CD14-positive monocyte (primary cell): ENCODE results near the gene CREB5. TPM values are rescaled to one million over a fixed set of nuclear protein-coding genes. Genes with fewer than 3 reads are reported as not detected.

Experiments
- DNase-seq, 3 donors: peaks; one replicate each; pipeline ENCODE4 v3.0.0-alpha.2; 2011 to 2022
- H2AFZ ChIP-seq: 2 replicates; pipeline ENCODE4 v1.6.0; 2012; ENCODE audit warnings: mild to moderate bottlenecking, low read depth, low read length, inconsistent platforms; ENCODE audit not compliant: insufficient read depth, poor library complexity, severe bottlenecking
- H3K27ac ChIP-seq, 2 donors: 1 replicate in 1 of 2; 2 replicates in 1 of 2; pipeline ENCODE4 v1.5.1; 2012 to 2013; ENCODE audit warnings: low read length in 2 of 2, control low read depth in 1 of 2, inconsistent platforms in 1 of 2, low read depth in 1 of 2, mild to moderate bottlenecking in 1 of 2
- H3K27me3 ChIP-seq, 2 donors: one replicate each; pipeline versions ENCODE4 v1.6.0 to v1.6.1; 2011 to 2013; ENCODE audit warnings: low read length in 2 of 2; ENCODE audit not compliant: control insufficient read depth in 2 of 2, insufficient read depth in 2 of 2
- H3K36me3 ChIP-seq, 2 donors: replicated peaks in 1 of 2; 1 replicate in 1 of 2; 2 replicates in 1 of 2; pipeline versions ENCODE4 v1.5.1 to v1.6.1; 2012 to 2013; ENCODE audit warnings: low read length in 2 of 2, control low read depth in 1 of 2, inconsistent platforms in 1 of 2, mild to moderate bottlenecking in 1 of 2; ENCODE audit not compliant: insufficient read depth in 2 of 2, control insufficient read depth in 1 of 2
- H3K4me1 ChIP-seq, 2 donors: 1 replicate in 1 of 2; 2 replicates in 1 of 2; pipeline versions ENCODE4 v1.5.1 to v1.6.1; 2012 to 2013; ENCODE audit warnings: low read length in 2 of 2, control low read depth in 1 of 2, inconsistent platforms in 1 of 2, mild to moderate bottlenecking in 1 of 2, moderate library complexity in 1 of 2; ENCODE audit not compliant: insufficient read depth in 2 of 2, control insufficient read depth in 1 of 2
- H3K4me2 ChIP-seq: replicated peaks from 2 replicates; pipeline ENCODE3; 2012; ENCODE audit warnings: low read length, moderate library complexity, mild to moderate bottlenecking; ENCODE audit not compliant: poor library complexity, severe bottlenecking; ENCODE audit errors: extremely low read depth
- H3K4me3 ChIP-seq, 3 experiments: fragments of 200-600 bp in 1 of 3; sonication (generic) in 1 of 3; replicated peaks in 1 of 3; 1 replicate in 2 of 3; 2 replicates in 1 of 3; pipeline ENCODE4 v1.5.1; 2011 to 2013; ENCODE audit warnings: low read length in 3 of 3, mild to moderate bottlenecking in 3 of 3, control low read depth in 2 of 3, low read depth in 2 of 3, inconsistent platforms in 1 of 3, moderate library complexity in 1 of 3
- H3K79me2 ChIP-seq: 2 replicates; pipeline ENCODE4 v1.6.0; 2012; ENCODE audit warnings: mild to moderate bottlenecking, control low read depth, inconsistent platforms, low read length, moderate library complexity; ENCODE audit not compliant: insufficient read depth
- H3K9ac ChIP-seq: 2 replicates; pipeline ENCODE4 v1.6.0; 2017; ENCODE audit warnings: low read length, mild to moderate bottlenecking; ENCODE audit not compliant: insufficient read depth, poor library complexity, severe bottlenecking
- H3K9me3 ChIP-seq, 2 donors: replicated peaks in 1 of 2; 1 replicate in 1 of 2; 2 replicates in 1 of 2; pipeline versions ENCODE4 v1.5.1 to v1.6.1; 2012 to 2013; ENCODE audit warnings: low read length in 2 of 2, control low read depth in 1 of 2; ENCODE audit not compliant: control insufficient read depth in 1 of 2, insufficient read depth in 1 of 2
- H4K20me1 ChIP-seq: 2 replicates; pipeline ENCODE4 v1.6.0; 2012; ENCODE audit warnings: mild to moderate bottlenecking, low read length, control low read depth, moderate library complexity; ENCODE audit not compliant: insufficient read depth
- H3K27ac Mint-ChIP-seq, 7 donors: one replicate each; pipeline ENCODE4 v1.8.0; 2020; ENCODE audit warnings: mild to moderate bottlenecking in 7 of 7, mixed read lengths in 7 of 7, moderate library complexity in 6 of 7, inconsistent platforms in 2 of 7
- H3K27me3 Mint-ChIP-seq, 3 donors: one replicate each; pipeline ENCODE4 v1.8.0; 2021 to 2022; ENCODE audit warnings: low read depth in 3 of 3, mild to moderate bottlenecking in 3 of 3, mixed read lengths in 3 of 3, moderate library complexity in 3 of 3, inconsistent platforms in 1 of 3
- H3K36me3 Mint-ChIP-seq, 2 donors: one replicate each; pipeline ENCODE4 v1.8.0; 2020; ENCODE audit warnings: mixed read lengths in 2 of 2, inconsistent platforms in 1 of 2, mild to moderate bottlenecking in 1 of 2
- H3K4me1 Mint-ChIP-seq: one replicate; pipeline ENCODE4 v1.8.0; 2020; ENCODE audit warnings: mild to moderate bottlenecking, mixed read lengths
- H3K4me3 Mint-ChIP-seq, 2 donors: one replicate each; pipeline ENCODE4 v1.8.0; 2020; ENCODE audit warnings: mild to moderate bottlenecking in 2 of 2, mixed read lengths in 2 of 2, moderate library complexity in 1 of 2
- H3K9me3 Mint-ChIP-seq, 7 donors: one replicate each; pipeline ENCODE4 v1.8.0; 2020 to 2022; ENCODE audit warnings: mixed read lengths in 7 of 7, mild to moderate bottlenecking in 6 of 7, moderate library complexity in 6 of 7, inconsistent platforms in 2 of 7
- CTCF ChIP-seq: fragments of 200-600 bp; IDR thresholded peaks from one replicate; pipeline ENCODE4 v1.8.0; 2022; ENCODE audit warnings: antibody characterized with exemption, mild to moderate bottlenecking
- WGBS: methylation state at CpG from one replicate; pipeline ENCODE4 v1.1.5; 2013; ENCODE audit warnings: missing lambda C conversion rate; ENCODE audit not compliant: insufficient coverage; 5-methylcytosine and 5-hydroxymethylcytosine counted together
- intact Hi-C, 2 donors: fragments of 100-400 bp; cut with micrococcal nuclease; formaldehyde crosslinking; loops; one replicate each; pipeline versions ENCODE4 v1.15.0 to v1.15.1; 2023
- polyA plus RNA-seq, 3 donors: library from polyadenylated mRNA; depleted of rRNA in 1 of 3; unstranded in 2 of 3; stranded (reverse) in 1 of 3; fragments of 300-500 nt in 2 of 3; fragments of >200 nt in 1 of 3; fragmentation: Illumina TruSeq in 2 of 3; gene quantifications; 1 replicate in 2 of 3; 2 replicates in 1 of 3; pipeline ENCODE4 v1.2.3, GENCODE V29; 2012 to 2021

CREB5 gene
- polyA plus RNA-seq, 3 donors, result 25.1 to 72.3 (median 44.2) TPM

GRCh38 chr7:28718055-28718481 is 305.8 kb downstream of the CREB5 start:
- H3K4me1 Mint-ChIP-seq, result no peaks in the 10 kb centered on the region
- DNase-seq, result no peak
- Histone ChIP-seq H3K4me2 (no peak overlapping the region), H3K27ac (no peak overlapping the region), H4K20me1 (peaks cover 100% of the 10 kb centered on the region), H3K9me3 (no peaks in the 10 kb centered on the region), H3K4me1 (no peaks in the 10 kb centered on the region), H3K79me2 (no peaks in the 10 kb centered on the region), H3K27me3 (no peaks in the 10 kb centered on the region), H3K4me3 (no peak overlapping the region), H3K9ac (no peak overlapping the region), H2AFZ (no peak overlapping the region), H3K36me3 (peaks cover 37 to 73% of the 10 kb centered on the region in 2 donors)
- TF ChIP-seq CTCF, result no peak
- H3K36me3 Mint-ChIP-seq, result peaks cover 79 to 87% of the 10 kb centered on the region in 2 donors
- H3K9me3 Mint-ChIP-seq, result peaks cover 0 to 4% (median 0%) of the 10 kb centered on the region in 7 donors
- intact Hi-C loops, result no loop called here
- peaks cover 3 to 7% (median 4%) of the 10 kb centered on the region in 3 donors for H3K27me3 Mint-ChIP-seq
- WGBS, result 100% methylated on average over 7 of the region's 9 CpGs
- H3K27ac Mint-ChIP-seq, result peak overlapping the region in 1 of 7 donors; percentile 11
- H3K4me3 Mint-ChIP-seq, result no peak overlapping the region

GRCh38 chr7:28718545-28718944 is 306.2 kb downstream of the CREB5 start:
- Histone ChIP-seq H2AFZ (no peak overlapping the region), H3K36me3 (peaks cover 39 to 74% of the 10 kb centered on the region in 2 donors), H3K4me1 (no peaks in the 10 kb centered on the region), H3K4me3 (no peak overlapping the region), H3K4me2 (no peak overlapping the region), H3K27me3 (no peaks in the 10 kb centered on the region), H3K9me3 (no peaks in the 10 kb centered on the region), H3K27ac (no peak overlapping the region), H3K9ac (no peak overlapping the region), H4K20me1 (peaks cover 100% of the 10 kb centered on the region), H3K79me2 (no peaks in the 10 kb centered on the region)
- intact Hi-C loops, result no loop called here
- Mint-ChIP-seq H3K4me3 (no peak overlapping the region), H3K27me3 (peaks cover 2 to 7% (median 3%) of the 10 kb centered on the region in 3 donors), H3K9me3 (peaks cover 0 to 4% (median 0%) of the 10 kb centered on the region in 7 donors), H3K36me3 (peaks cover 78 to 87% of the 10 kb centered on the region in 2 donors), H3K27ac (peak overlapping the region in 3 of 7 donors; percentile 49 to 65 (median 52)), H3K4me1 (no peaks in the 10 kb centered on the region)
- no peak for DNase-seq
- TF ChIP-seq CTCF, result no peak
- WGBS, result 100% methylated on average over 2 of the region's 2 CpGs
